ENCODE measurements around the gene UTP20. TPM values are rescaled to one million over a fixed set of nuclear protein-coding genes. Genes with fewer than 3 reads are reported as not detected.
A peak's percentile ranks its signal among the peaks of the same experiment; 100 is the strongest.
"Not testable (repeated sequence)": the region's sequence is repeated elsewhere in the genome, so short reads cannot be mapped to it uniquely, and the experiment has no call there.

UTP20 gene
- total and polyA plus RNA-seq, 7 experiments from 2014 or later = 5.7 to 20.8 (median 13.6) TPM

GRCh38 chr12:101407436-101408345, 127.8 kb downstream of the UTP20 start, which contains the start of gene ARL1:
TSS of gene ARL1 (minus strand) at chr12:101407772. CDS start at chr12:101407645, 127 bp downstream.
- intact Hi-C loops (cut with micrococcal nuclease) = loop anchor here (1.0 to 5.0 kb wide), 6 partner anchors 125 to 1140 kb away; partner anchors contain the start of genes CHPT1 (in 2 of the 2), UTP20 (in 2 of the 2), WASHC3 (in 2 of the 2) and DEPDC4 (in 1 of the 2)
- Mint-ChIP-seq H3K4me3 (peak within 1 kb of the TSS; percentile 92 to 99 (median 98)), H3K9me3 (no peaks in the 10 kb centered on the region), H3K27ac (peak within 1 kb of the TSS; percentile 82 to 98 (median 95)), H3K4me1 (peaks cover 16 to 45% (median 30%) of the 10 kb centered on the region in 7 donors), H3K36me3 (no peaks in the 10 kb centered on the region), H3K27me3 (peaks cover 0 to 11% (median 2%) of the 10 kb centered on the region in 5 donors)
- no peaks in the 10 kb centered on the region for H3K9me3 ChIP-seq (ENCODE audit: control insufficient read depth in 2 of 3, low read length in 3 of 3)
- H3K4me1 ChIP-seq (ENCODE audit: control insufficient read depth in 2 of 2, insufficient read depth in 2 of 2, low read length in 2 of 2) = peaks cover 0 to 15% of the 10 kb centered on the region in 2 donors
- DNase-seq (peak; percentile 41 to 85 (median 65)), ATAC-seq (peak; percentile 88)
- no peaks in the 10 kb centered on the region for H3K27me3 ChIP-seq (ENCODE audit: control insufficient read depth in 2 of 2, insufficient read depth in 2 of 2, low read length in 2 of 2)
- CTCF ChIA-PET = interaction anchor here (0.6 to 1.7 kb wide), 5 partner anchors 16 to 432 kb away, joined by 3 to 4 read pairs (median 3); partner anchors contain the start of gene GNPTAB
- peak within 1 kb of the TSS; percentile 97 for H3K4me3 ChIP-seq (ENCODE audit: low read length)
- POLR2A ChIA-PET = interaction anchor here (0.6 to 2.0 kb wide), 5 partner anchors 422 to 654 kb away, joined by 3 to 9 read pairs (median 3); partner anchors contain the start of genes GNPTAB and WASHC3
- H3K36me3 ChIP-seq (ENCODE audit: control insufficient read depth in 2 of 3, insufficient read depth in 3 of 3, low read length in 3 of 3) = peaks cover 0 to 7% (median 0%) of the 10 kb centered on the region in 3 experiments
- peak within 1 kb of the TSS; percentile 85 for H3K27ac ChIP-seq (ENCODE audit: low read depth, low read length)

- peaks cover 0 to 15% of the 10 kb centered on the region in 2 donors for H3K4me1 ChIP-seq (ENCODE audit: control insufficient read depth in 2 of 2, insufficient read depth in 2 of 2, low read length in 2 of 2)
- H3K36me3 Mint-ChIP-seq; ATAC-seq; H3K27ac Mint-ChIP-seq; H3K9me3 Mint-ChIP-seq; H3K36me3 ChIP-seq (ENCODE audit: control insufficient read depth in 2 of 3, insufficient read depth in 3 of 3, low read length in 3 of 3); H3K27me3 ChIP-seq (ENCODE audit: control insufficient read depth in 2 of 2, insufficient read depth in 2 of 2, low read length in 2 of 2); CTCF ChIA-PET; H3K4me3 ChIP-seq (ENCODE audit: low read length); H3K27ac ChIP-seq (ENCODE audit: low read depth, low read length); H3K4me3 Mint-ChIP-seq; DNase-seq; H3K9me3 ChIP-seq (ENCODE audit: control insufficient read depth in 2 of 3, low read length in 3 of 3); POLR2A ChIA-PET: not testable (repeated sequence)
- Mint-ChIP-seq H3K4me1 (peaks cover 10 to 38% (median 22%) of the 10 kb centered on the region in 7 donors), H3K27me3 (peaks cover 0 to 22% (median 2%) of the 10 kb centered on the region in 5 donors)
- intact Hi-C loops (cut with micrococcal nuclease) = loop anchor here in 1 of 2 donors (5.0 kb wide), 1 partner anchor 362 kb away; no protein-coding TSS in a partner anchor
Observed at GRCh38 chr12:101410169-101410568, 130.3 kb downstream of the UTP20 start.

- no peak overlapping the region for H3K4me3 ChIP-seq (ENCODE audit: low read length)
- no peaks in the 10 kb centered on the region for H3K9me3 ChIP-seq (ENCODE audit: control insufficient read depth in 2 of 3, low read length in 3 of 3)
- no peak overlapping the region for H3K27ac Mint-ChIP-seq
- no peaks in the 10 kb centered on the region for H3K9me3 Mint-ChIP-seq
- CTCF ChIA-PET = interaction anchor here (0.6 to 1.1 kb wide), 7 partner anchors 8 to 427 kb away, joined by 3 to 5 read pairs (median 3); partner anchors contain the start of gene GNPTAB
- no peak overlapping the region for H3K27ac ChIP-seq (ENCODE audit: low read depth, low read length)
- ATAC-seq = peak; percentile 40
- no peaks in the 10 kb centered on the region for H3K36me3 Mint-ChIP-seq
- peak in 5 of 9 donors; percentile 11 to 23 (median 12) for DNase-seq
- no peaks in the 10 kb centered on the region for H3K36me3 ChIP-seq (ENCODE audit: control insufficient read depth in 2 of 3, insufficient read depth in 3 of 3, low read length in 3 of 3)
- H3K27me3 ChIP-seq (ENCODE audit: control insufficient read depth in 2 of 2, insufficient read depth in 2 of 2, low read length in 2 of 2) = no peaks in the 10 kb centered on the region
- peaks cover 0 to 29% (median 2%) of the 10 kb centered on the region in 5 donors for H3K27me3 Mint-ChIP-seq
- no peaks in the 10 kb centered on the region for H3K4me1 ChIP-seq (ENCODE audit: control insufficient read depth in 2 of 2, insufficient read depth in 2 of 2, low read length in 2 of 2)
- peaks cover 0 to 5% (median 0%) of the 10 kb centered on the region in 7 donors for H3K4me1 Mint-ChIP-seq
- POLR2A ChIA-PET = no interaction called here
- intact Hi-C loops (cut with micrococcal nuclease) = loop anchor here (1.0 to 5.0 kb wide), 6 partner anchors 283 to 425 kb away; partner anchors contain the start of genes CHPT1 (in 1 of the 2) and GNPTAB (in 1 of the 2)
- H3K4me3 Mint-ChIP-seq = no peak overlapping the region
Observed at GRCh38 chr12:101414533-101415119, 134.7 kb downstream of the UTP20 start.

DNA sequence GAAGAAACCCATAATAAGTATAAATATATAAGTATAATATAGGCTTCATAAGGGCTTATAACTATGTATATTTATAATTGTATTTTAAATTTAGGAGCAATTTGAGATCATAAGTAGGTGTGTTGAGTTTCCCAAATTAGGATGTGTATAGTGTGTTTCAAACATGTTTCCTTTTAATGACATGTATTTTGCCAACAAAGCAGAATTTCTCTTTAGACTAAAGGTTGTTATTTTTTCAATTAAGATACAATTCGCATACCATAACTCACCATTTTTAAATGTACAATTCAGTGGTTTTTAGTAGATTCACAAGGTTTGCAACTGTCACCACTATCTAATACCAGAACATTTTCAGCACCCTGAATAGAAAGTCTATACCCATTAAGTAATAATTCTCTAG, 135.3 kb downstream of the UTP20 start:
- H3K9me3 Mint-ChIP-seq = no peaks in the 10 kb centered on the region
- Histone ChIP-seq H3K4me1 (ENCODE audit: control insufficient read depth in 2 of 2, insufficient read depth in 2 of 2, low read length in 2 of 2) (no peaks in the 10 kb centered on the region), H3K27ac (ENCODE audit: low read depth, low read length) (no peak overlapping the region), H3K36me3 (ENCODE audit: control insufficient read depth in 2 of 3, insufficient read depth in 3 of 3, low read length in 3 of 3) (no peaks in the 10 kb centered on the region), H3K4me3 (ENCODE audit: low read length) (no peak overlapping the region), H3K27me3 (ENCODE audit: control insufficient read depth in 2 of 2, insufficient read depth in 2 of 2, low read length in 2 of 2) (no peaks in the 10 kb centered on the region), H3K9me3 (ENCODE audit: control insufficient read depth in 2 of 3, low read length in 3 of 3) (no peaks in the 10 kb centered on the region)
- no peaks in the 10 kb centered on the region for H3K4me1 Mint-ChIP-seq
- ATAC-seq (no peak), DNase-seq (no peak)
- H3K4me3 Mint-ChIP-seq = no peak overlapping the region
- H3K27me3 Mint-ChIP-seq = peaks cover 0 to 24% (median under 1%) of the 10 kb centered on the region in 5 donors
- no peak overlapping the region for H3K27ac Mint-ChIP-seq
- CTCF ChIA-PET = interaction anchor here (0.8 to 1.1 kb wide), 6 partner anchors 9 to 427 kb away, joined by 3 to 5 read pairs (median 3); partner anchors contain the start of gene GNPTAB
- POLR2A ChIA-PET = no interaction called here
- no peaks in the 10 kb centered on the region for H3K36me3 Mint-ChIP-seq
- intact Hi-C loops (cut with micrococcal nuclease) = loop anchor here (2.0 kb wide), 2 partner anchors 344 to 416 kb away; partner anchors contain the start of gene GNPTAB (in 1 of the 2)

DNA sequence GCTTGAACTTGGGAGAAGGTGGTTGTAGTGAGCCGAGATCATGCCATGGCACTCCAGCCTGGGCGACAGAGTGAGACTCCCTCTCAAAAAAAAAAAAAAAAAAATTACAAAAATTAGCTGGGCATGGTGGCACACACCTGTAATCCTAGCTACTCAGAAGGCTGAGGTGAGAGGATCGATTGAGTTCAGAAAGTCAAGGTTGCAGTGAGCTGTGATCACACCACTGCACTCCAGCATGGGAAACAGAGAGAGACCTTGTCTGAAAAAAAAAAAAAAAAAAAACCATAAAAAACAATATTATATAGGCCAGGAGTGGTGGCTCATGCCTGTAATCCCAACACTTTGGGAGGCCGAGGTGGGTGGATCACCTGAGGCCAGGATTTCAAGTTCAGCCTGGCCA, 142.2 kb downstream of the UTP20 start:
- H3K9me3 ChIP-seq (ENCODE audit: control insufficient read depth in 2 of 3, low read length in 3 of 3); H3K4me3 ChIP-seq (ENCODE audit: low read length); H3K27me3 Mint-ChIP-seq; intact Hi-C loops (cut with micrococcal nuclease); POLR2A ChIA-PET; H3K4me1 Mint-ChIP-seq; H3K4me1 ChIP-seq (ENCODE audit: control insufficient read depth in 2 of 2, insufficient read depth in 2 of 2, low read length in 2 of 2); H3K36me3 Mint-ChIP-seq; H3K27me3 ChIP-seq (ENCODE audit: control insufficient read depth in 2 of 2, insufficient read depth in 2 of 2, low read length in 2 of 2); ATAC-seq; H3K27ac ChIP-seq (ENCODE audit: low read depth, low read length); DNase-seq; H3K9me3 Mint-ChIP-seq; H3K4me3 Mint-ChIP-seq; H3K27ac Mint-ChIP-seq; H3K36me3 ChIP-seq (ENCODE audit: control insufficient read depth in 2 of 3, insufficient read depth in 3 of 3, low read length in 3 of 3): not testable (repeated sequence)
- CTCF ChIA-PET = interaction anchor here (0.7 kb wide), 1 partner anchor 161 kb away, joined by 6 read pairs; no protein-coding TSS in a partner anchor

GRCh38 chr12:101424620-101425019, 144.7 kb downstream of the UTP20 start:
- Mint-ChIP-seq H3K4me3 (no peak overlapping the region), H3K27me3 (peaks cover 0 to 9% (median 5%) of the 10 kb centered on the region in 5 donors), H3K36me3 (no peaks in the 10 kb centered on the region), H3K4me1 (no peaks in the 10 kb centered on the region), H3K27ac (no peak overlapping the region), H3K9me3 (no peaks in the 10 kb centered on the region)
- no peak for ATAC-seq
- ChIA-PET CTCF (no interaction called here), POLR2A (no interaction called here)
- no peak overlapping the region for H3K4me3 ChIP-seq (ENCODE audit: low read length)
- no peaks in the 10 kb centered on the region for H3K9me3 ChIP-seq (ENCODE audit: control insufficient read depth in 2 of 3, low read length in 3 of 3)
- no peak overlapping the region for H3K27ac ChIP-seq (ENCODE audit: low read depth, low read length)
- H3K4me1 ChIP-seq (ENCODE audit: control insufficient read depth in 2 of 2, insufficient read depth in 2 of 2, low read length in 2 of 2) = no peaks in the 10 kb centered on the region
- no peaks in the 10 kb centered on the region for H3K36me3 ChIP-seq (ENCODE audit: control insufficient read depth in 2 of 3, insufficient read depth in 3 of 3, low read length in 3 of 3)
- intact Hi-C loops (cut with micrococcal nuclease) = no loop called here
- no peaks in the 10 kb centered on the region for H3K27me3 ChIP-seq (ENCODE audit: control insufficient read depth in 2 of 2, insufficient read depth in 2 of 2, low read length in 2 of 2)
- DNase-seq = no peak
